ENCODE measurements around the gene MACF1.
"Not testable (repeated sequence)": the region's sequence is repeated elsewhere in the genome, so short reads cannot be mapped to it uniquely, and the experiment has no call there.

The MACF1 gene

GRCh38 chr1:39524591-39525365 lies 320.3 kb downstream of the MACF1 start:
- no peak for DNase-seq

- DNase-seq: no peak
These were observed 321.1 kb downstream of the MACF1 start for GRCh38 chr1:39525366-39526165.

DNA sequence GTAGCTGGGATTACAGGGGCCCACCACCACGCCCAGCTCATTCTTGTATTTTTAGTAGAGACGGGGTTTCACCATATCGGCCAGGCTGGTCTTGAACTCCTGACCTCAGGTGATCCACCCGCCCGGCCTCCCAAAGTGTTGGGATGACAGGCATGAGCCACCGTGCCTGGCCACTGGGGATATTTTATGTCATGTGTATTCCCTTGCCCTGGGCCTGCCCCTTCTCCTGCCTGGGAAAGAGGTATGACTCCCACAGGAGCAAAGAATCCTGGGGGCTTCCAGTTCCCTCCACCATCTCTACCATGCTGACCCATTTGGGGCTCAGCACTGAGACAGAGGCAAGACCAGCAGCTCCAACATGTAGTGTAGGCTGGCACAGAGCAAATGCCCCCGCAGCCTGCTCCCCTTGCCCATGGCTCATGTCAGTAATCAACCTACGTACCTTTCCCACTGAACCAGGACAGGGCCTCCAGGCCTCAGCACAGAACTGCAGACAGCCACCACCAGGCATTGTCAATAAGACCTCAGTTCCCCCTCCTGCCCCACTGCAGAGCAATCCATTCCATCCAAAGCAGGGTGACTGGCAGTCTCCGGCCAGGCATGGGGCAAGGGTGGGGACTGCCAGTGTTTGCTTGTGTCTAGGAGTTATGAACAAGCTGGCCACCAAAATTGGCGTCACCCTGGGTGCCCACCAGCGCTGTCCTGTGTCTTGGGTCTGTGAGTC lies 322.1 kb downstream of the MACF1 start:
- DNase-seq: no peak

DNA sequence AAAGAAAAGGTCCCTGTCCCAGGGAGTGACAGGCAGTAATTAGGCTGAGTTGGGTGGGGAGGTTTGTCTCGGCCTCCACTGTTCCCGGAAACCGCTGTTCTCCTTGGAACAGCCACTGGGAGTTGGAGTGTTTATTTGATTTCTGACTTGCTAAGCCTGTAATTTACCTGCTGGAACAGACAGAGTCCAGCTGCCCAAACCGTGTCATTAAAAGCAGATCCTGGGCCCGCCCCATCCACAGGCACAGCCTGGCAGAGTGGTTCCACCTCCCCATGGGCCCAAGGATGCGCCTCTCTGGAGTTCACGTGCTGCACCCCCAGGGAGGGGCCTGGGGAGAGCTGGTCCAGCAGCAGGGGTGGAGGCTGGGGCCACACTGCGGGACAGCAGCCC lies 322.7 kb downstream of the MACF1 start:
- not testable (repeated sequence) for DNase-seq

- DNase-seq: no peak
These were observed 323.6 kb downstream of the MACF1 start for GRCh38 chr1:39528082-39528481.

- no peak for DNase-seq
These were observed 325.5 kb downstream of the MACF1 start for GRCh38 chr1:39529901-39530535.

- no peak for DNase-seq
These were observed 327.0 kb downstream of the MACF1 start for GRCh38 chr1:39531526-39531925.

GRCh38 chr1:39533442-39533841 lies 328.9 kb downstream of the MACF1 start:
- no peak for DNase-seq

All from fibroblast of skin of right biceps (primary cell).